Measurements from ENCODE around the gene CSNK2B.
A peak's percentile ranks its signal among the peaks of the same experiment; 100 is the strongest.

Gene CSNK2B

DNA sequence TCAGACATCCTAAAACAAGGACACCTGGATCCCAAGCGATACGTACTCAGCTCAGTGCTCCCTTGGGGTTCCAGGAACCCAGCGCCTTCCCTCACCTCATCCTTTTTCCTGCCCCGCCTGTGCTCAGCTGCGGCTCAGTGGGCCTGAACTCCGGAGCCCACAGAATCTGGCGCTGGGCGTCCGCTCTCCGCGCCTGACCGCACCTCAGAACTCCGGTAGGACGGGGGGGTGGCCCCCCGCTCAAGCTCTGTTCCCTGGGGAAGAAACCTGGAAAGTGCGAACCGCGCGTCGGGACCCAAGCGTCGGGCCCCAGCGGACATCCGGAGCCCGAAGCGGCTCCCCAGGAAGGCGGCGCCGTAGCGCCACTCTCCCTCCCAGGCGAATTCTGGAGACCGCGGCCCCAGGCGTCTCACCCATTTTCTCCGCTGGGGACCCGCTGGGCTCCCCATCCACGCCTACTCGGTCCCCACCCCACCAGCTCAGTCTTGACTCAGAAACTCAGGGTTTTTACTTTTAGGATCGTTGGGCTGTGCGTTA lies 15.3 kb downstream of the CSNK2B start:
- no peak for DNase-seq (ENCODE audit: low read depth)
- TF ChIP-seq, protein P1, sequence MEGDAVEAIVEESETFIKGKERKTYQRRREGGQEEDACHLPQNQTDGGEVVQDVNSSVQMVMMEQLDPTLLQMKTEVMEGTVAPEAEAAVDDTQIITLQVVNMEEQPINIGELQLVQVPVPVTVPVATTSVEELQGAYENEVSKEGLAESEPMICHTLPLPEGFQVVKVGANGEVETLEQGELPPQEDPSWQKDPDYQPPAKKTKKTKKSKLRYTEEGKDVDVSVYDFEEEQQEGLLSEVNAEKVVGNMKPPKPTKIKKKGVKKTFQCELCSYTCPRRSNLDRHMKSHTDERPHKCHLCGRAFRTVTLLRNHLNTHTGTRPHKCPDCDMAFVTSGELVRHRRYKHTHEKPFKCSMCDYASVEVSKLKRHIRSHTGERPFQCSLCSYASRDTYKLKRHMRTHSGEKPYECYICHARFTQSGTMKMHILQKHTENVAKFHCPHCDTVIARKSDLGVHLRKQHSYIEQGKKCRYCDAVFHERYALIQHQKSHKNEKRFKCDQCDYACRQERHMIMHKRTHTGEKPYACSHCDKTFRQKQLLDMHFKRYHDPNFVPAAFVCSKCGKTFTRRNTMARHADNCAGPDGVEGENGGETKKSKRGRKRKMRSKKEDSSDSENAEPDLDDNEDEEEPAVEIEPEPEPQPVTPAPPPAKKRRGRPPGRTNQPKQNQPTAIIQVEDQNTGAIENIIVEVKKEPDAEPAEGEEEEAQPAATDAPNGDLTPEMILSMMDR (IDR thresholded peaks at IDR 0.05; ENCODE audit: control insufficient read depth, extremely low read depth, insufficient read depth): no peak
- H3K4me3 ChIP-seq (ENCODE audit: low read depth, low read length): no peak overlapping the region

DNA sequence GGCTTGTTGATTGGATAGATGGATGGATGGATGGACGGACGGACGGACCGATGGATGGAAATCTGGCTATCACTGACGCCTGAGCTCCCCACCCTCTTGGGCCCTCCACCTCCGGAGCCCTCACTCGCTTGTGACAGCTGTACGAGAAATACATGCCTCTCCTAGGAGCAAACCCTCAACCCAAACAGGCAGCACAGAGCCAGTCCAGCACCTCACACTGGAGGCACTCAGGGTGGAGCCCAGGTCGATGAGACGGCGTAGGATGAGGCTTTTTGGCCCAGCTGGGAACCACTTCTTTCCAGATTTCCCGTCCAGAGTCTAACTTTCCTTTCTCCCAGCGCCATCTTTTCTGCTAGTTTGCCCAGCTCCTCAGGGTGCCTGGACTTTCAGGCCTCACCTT lies 17.7 kb downstream of the CSNK2B start:
- TF ChIP-seq, protein P1 (IDR thresholded peaks at IDR 0.05; ENCODE audit: control insufficient read depth, extremely low read depth, insufficient read depth): no peak
- no peak for DNase-seq (ENCODE audit: low read depth)
- no peak overlapping the region for H3K4me3 ChIP-seq (ENCODE audit: low read depth, low read length)

- DNase-seq (ENCODE audit: low read depth): no peak
- TF ChIP-seq, protein P1 (IDR thresholded peaks at IDR 0.05; ENCODE audit: control insufficient read depth, extremely low read depth, insufficient read depth): no peak
- no peak overlapping the region for H3K4me3 ChIP-seq (ENCODE audit: low read depth, low read length)
Observed at GRCh38 chr6:31686483-31686882, 20.6 kb downstream of the CSNK2B start.

- H3K4me3 ChIP-seq (ENCODE audit: low read depth, low read length): no peak overlapping the region
- DNase-seq (ENCODE audit: low read depth): no peak
- TF ChIP-seq, protein P1 (IDR thresholded peaks at IDR 0.05; ENCODE audit: control insufficient read depth, extremely low read depth, insufficient read depth): no peak
Observed at GRCh38 chr6:31687321-31687720, 21.4 kb downstream of the CSNK2B start.

DNA sequence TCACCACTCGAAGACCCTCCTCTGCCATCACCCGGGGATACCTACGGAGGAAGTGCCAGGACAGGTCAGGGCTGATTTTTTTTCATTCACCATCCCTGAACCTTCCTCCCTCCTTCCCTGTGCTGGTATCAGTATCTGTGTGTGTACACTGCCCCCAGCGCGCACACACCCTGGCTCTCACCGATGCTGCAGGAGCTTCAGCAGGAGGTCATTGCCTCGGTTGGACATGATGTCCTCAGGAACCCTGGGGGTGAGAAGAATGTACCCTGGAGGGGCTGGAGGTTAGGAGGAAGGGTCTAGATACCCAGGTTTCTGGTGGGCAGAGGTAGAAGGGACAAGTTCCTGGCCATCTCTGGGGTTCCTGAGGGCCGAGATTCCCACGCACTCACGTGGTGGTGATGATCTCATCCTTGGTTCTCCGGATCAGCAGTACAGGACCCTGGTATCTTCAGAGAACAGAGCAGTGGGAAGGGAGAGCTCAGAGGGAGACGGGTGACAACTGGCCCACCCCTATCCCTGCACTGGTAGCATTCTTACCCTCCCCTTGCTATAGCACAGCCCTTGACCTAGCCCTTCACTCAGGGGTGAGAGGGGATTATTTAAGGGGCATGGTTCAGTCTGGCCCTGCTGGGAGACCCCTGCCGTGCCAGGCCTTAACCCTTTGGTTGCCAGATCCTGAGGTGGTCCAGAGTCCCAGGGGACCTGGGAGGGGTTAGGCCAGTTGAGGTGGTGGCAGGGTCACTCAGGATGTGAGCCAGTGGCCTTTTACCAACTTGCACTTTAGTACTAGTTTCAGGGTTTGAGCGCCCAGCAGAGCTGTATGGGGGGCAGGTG lies 22.2 kb downstream of the CSNK2B start:
- DNase-seq (ENCODE audit: low read depth): no peak
- H3K4me3 ChIP-seq (ENCODE audit: low read depth, low read length): no peak overlapping the region
- TF ChIP-seq, protein P1 (IDR thresholded peaks at IDR 0.05; ENCODE audit: control insufficient read depth, extremely low read depth, insufficient read depth): no peak

- DNase-seq (ENCODE audit: low read depth): no peak
- H3K4me3 ChIP-seq (ENCODE audit: low read depth, low read length): no peak overlapping the region
- TF ChIP-seq, protein P1 (IDR thresholded peaks at IDR 0.05; ENCODE audit: control insufficient read depth, extremely low read depth, insufficient read depth): peak; percentile 42
Observed at GRCh38 chr6:31689249-31690110, 23.6 kb downstream of the CSNK2B start.

Data from LNCaP clone FGC (cell line).